Activated naive CD8-positive, alpha-beta T cell treated with anti-CD3 and anti-CD28 coated beads, Interleukin-2, amount 50 U/mL, for 16 hours (primary cell): Measurements from ENCODE around the gene THSD4.
"Not testable (repeated sequence)": the region's sequence is repeated elsewhere in the genome, so short reads cannot be mapped to it uniquely, and the experiment has no call there.

ENCODE experiments used
- DNase-seq: peaks from one replicate; pipeline ENCODE4 v3.0.0-alpha.2; 2020; ENCODE audit warnings: low read depth, low spot score

THSD4 gene

GRCh38 chr15:71349336-71349735, 234.1 kb downstream of the THSD4 start:
- DNase-seq = no peak

GRCh38 chr15:71349736-71350526, 234.7 kb downstream of the THSD4 start:
- DNase-seq = no peak

- no peak for DNase-seq
Measured at GRCh38 chr15:71350622-71351378, 235.5 kb downstream of the THSD4 start.

GRCh38 chr15:71352125-71352524, 236.9 kb downstream of the THSD4 start:
- no peak for DNase-seq

GRCh38 chr15:71352765-71353164, 237.5 kb downstream of the THSD4 start:
- no peak for DNase-seq

GRCh38 chr15:71353171-71353570, 237.9 kb downstream of the THSD4 start:
- DNase-seq = no peak

GRCh38 chr15:71355268-71355667, 240.0 kb downstream of the THSD4 start:
- DNase-seq = no peak

- DNase-seq = no peak
Measured at GRCh38 chr15:71357321-71357732, 242.1 kb downstream of the THSD4 start.

- no peak for DNase-seq
Measured at GRCh38 chr15:71357967-71358366, 242.7 kb downstream of the THSD4 start.

GRCh38 chr15:71359246-71359645, 244.0 kb downstream of the THSD4 start:
- DNase-seq = no peak

- DNase-seq = no peak
Measured at GRCh38 chr15:71362556-71362955, 247.3 kb downstream of the THSD4 start.

- no peak for DNase-seq
Measured at GRCh38 chr15:71362987-71363968, 248.0 kb downstream of the THSD4 start.

- no peak for DNase-seq
Measured at GRCh38 chr15:71364117-71364584, 248.9 kb downstream of the THSD4 start.

GRCh38 chr15:71366522-71366921, 251.3 kb downstream of the THSD4 start:
- DNase-seq = no peak

GRCh38 chr15:71366926-71367325, 251.7 kb downstream of the THSD4 start:
- no peak for DNase-seq

- DNase-seq = not testable (repeated sequence)
Measured at GRCh38 chr15:71367737-71368136, 252.5 kb downstream of the THSD4 start.

- not testable (repeated sequence) for DNase-seq
Measured at GRCh38 chr15:71372769-71373168, 257.5 kb downstream of the THSD4 start.

- no peak for DNase-seq
Measured at GRCh38 chr15:71373917-71374316, 258.6 kb downstream of the THSD4 start.

- DNase-seq = no peak
Measured at GRCh38 chr15:71374607-71375352, 259.5 kb downstream of the THSD4 start.

- no peak for DNase-seq
Measured at GRCh38 chr15:71375934-71376333, 260.7 kb downstream of the THSD4 start.

GRCh38 chr15:71379893-71380292, 264.6 kb downstream of the THSD4 start:
- DNase-seq = no peak
